ENCODE results near the gene PSMG3. TPM values are rescaled to one million over a fixed set of nuclear protein-coding genes. Genes with fewer than 3 reads are reported as not detected.

PSMG3 gene
- total RNA-seq, 1 experiment from 2014 or later = 63.0 TPM

GRCh38 chr7:1548438-1548831 lies 21.4 kb downstream of the PSMG3 start:
- no peak overlapping the region for H2BK12ac ChIP-seq (ENCODE audit: insufficient read length, low read depth, low read length)
- H3K9me3 ChIP-seq (ENCODE audit: control insufficient read depth, low read depth, low read length) = no peaks in the 10 kb centered on the region
- no peak overlapping the region for H3K18ac ChIP-seq (ENCODE audit: insufficient read length, low read depth, low read length)
- H3K36me3 Mint-ChIP-seq (ENCODE audit: insufficient read depth in 1 of 3, low read depth in 3 of 3) = no peaks in the 10 kb centered on the region
- H3K27me3 ChIP-seq (ENCODE audit: insufficient read depth, low read length) = no peaks in the 10 kb centered on the region
- no peak overlapping the region for H4K5ac ChIP-seq (ENCODE audit: insufficient read length, low read depth, low read length)
- no peak overlapping the region for H3K4me2 ChIP-seq (ENCODE audit: insufficient read depth, insufficient read length, low read length)
- H2AK5ac ChIP-seq (ENCODE audit: insufficient read length, low read length) = no peak overlapping the region
- H2BK5ac ChIP-seq (ENCODE audit: insufficient read length, low read length) = no peak overlapping the region
- H3K4me1 Mint-ChIP-seq = no peaks in the 10 kb centered on the region
- no peak for DNase-seq
- H3T11ph ChIP-seq (ENCODE audit: low read length) = no peak overlapping the region
- H3K23me2 ChIP-seq (ENCODE audit: insufficient read length, low read depth, low read length, poor library complexity, severe bottlenecking) = no peaks in the 10 kb centered on the region
- peak overlapping the region in 1 of 3 experiments; percentile 56; a peak in 2 of 7 replicates for H3K27ac Mint-ChIP-seq
- no peak overlapping the region for H3K27ac ChIP-seq (ENCODE audit: insufficient read length, low read depth, low read length)
- peak; percentile 29; the same call in 1 of the 3 replicates for TF ChIP-seq CTCF (conservative IDR thresholded peaks at IDR 0.05)
- no peaks in the 10 kb centered on the region; a peak in 1 of 5 replicates for H3K9me3 Mint-ChIP-seq
- no peaks in the 10 kb centered on the region for H3K4me1 ChIP-seq (ENCODE audit: insufficient read depth, low read length)
- H2BK20ac ChIP-seq (ENCODE audit: low read depth, low read length, poor library complexity, severe bottlenecking) = no peak overlapping the region
- no peak overlapping the region for H2AFZ ChIP-seq (ENCODE audit: low read length)
- no peak overlapping the region for H2BK120ac ChIP-seq (ENCODE audit: low read depth, low read length, poor library complexity, severe bottlenecking)
- no peak overlapping the region for H4K8ac ChIP-seq (replicated peaks; ENCODE audit: insufficient read length, low read depth, low read length)
- no peaks in the 10 kb centered on the region for H3K79me2 ChIP-seq (ENCODE audit: insufficient read depth, low read length)
- H2BK15ac ChIP-seq (ENCODE audit: low read depth, low read length) = no peak overlapping the region
- H4K20me1 ChIP-seq (ENCODE audit: control insufficient read depth, insufficient read depth, insufficient read length) = no peaks in the 10 kb centered on the region
- no CpG with 5 or more reads among the region's 17 CpGs for WGBS (ENCODE audit: extremely low coverage, insufficient read length, low lambda C conversion rate)
- no peak overlapping the region; a peak in 1 of 5 replicates for H3K4me3 Mint-ChIP-seq
- H3K79me1 ChIP-seq (ENCODE audit: insufficient read depth, low read depth, low read length, poor library complexity, severe bottlenecking) = no peaks in the 10 kb centered on the region
- H3K14ac ChIP-seq (ENCODE audit: insufficient read depth, low read length) = no peak overlapping the region
- no peak overlapping the region for H4K91ac ChIP-seq (ENCODE audit: insufficient read length, low read depth, low read length)
- H3K56ac ChIP-seq (ENCODE audit: insufficient read length, low read depth, low read length) = no peak overlapping the region
- H3K9ac ChIP-seq (ENCODE audit: extremely low read depth, insufficient read length, low read length) = no peak overlapping the region
- H3K4ac ChIP-seq (ENCODE audit: low read depth, low read length) = no peak overlapping the region
- H3K27me3 Mint-ChIP-seq (ENCODE audit: low read depth) = no peaks in the 10 kb centered on the region; the same call in 1 of the 2 replicates
- H3K23ac ChIP-seq (ENCODE audit: insufficient read length, low read depth, low read length) = no peak overlapping the region

Data from H9 (cell line).